H9 (cell line): Measurements from ENCODE around the gene ARHGAP26. TPM values are rescaled to one million over a fixed set of nuclear protein-coding genes. Genes with fewer than 3 reads are reported as not detected.
A peak's percentile ranks its signal among the peaks of the same experiment; 100 is the strongest.

Experiments used
- DNase-seq: peaks from one replicate; pipeline ENCODE4 v3.0.0-alpha.2; 2017
- H2AFZ ChIP-seq: one replicate; pipeline ENCODE4 v1.6.1; 2013; ENCODE audit warnings: mild to moderate bottlenecking, low read length, control low read depth, moderate library complexity
- H2AK5ac ChIP-seq: 2 replicates; pipeline ENCODE4 v1.6.1; 2013; ENCODE audit warnings: low read length, control low read depth, mixed read lengths; ENCODE audit not compliant: insufficient read length
- H2BK120ac ChIP-seq: one replicate; pipeline ENCODE4 v1.6.1; 2013; ENCODE audit warnings: low read depth, mild to moderate bottlenecking, low read length, control low read depth, inconsistent platforms; ENCODE audit not compliant: poor library complexity, severe bottlenecking
- H2BK12ac ChIP-seq: 2 replicates; pipeline ENCODE4 v1.6.1; 2013; ENCODE audit warnings: low read length, control low read depth, mixed read lengths, low read depth; ENCODE audit not compliant: insufficient read length
- H2BK15ac ChIP-seq: 2 replicates; pipeline ENCODE4 v1.6.1; 2013; ENCODE audit warnings: low read depth, low read length, control low read depth
- H2BK20ac ChIP-seq: one replicate; pipeline ENCODE4 v1.6.1; 2013; ENCODE audit warnings: low read depth, mild to moderate bottlenecking, low read length, control low read depth, inconsistent platforms; ENCODE audit not compliant: poor library complexity, severe bottlenecking
- H2BK5ac ChIP-seq: 2 replicates; pipeline ENCODE4 v1.6.1; 2013; ENCODE audit warnings: low read length, control low read depth, mixed read lengths; ENCODE audit not compliant: insufficient read length
- H3K14ac ChIP-seq: 2 replicates; pipeline ENCODE4 v1.6.1; 2013; ENCODE audit warnings: low read length, control low read depth; ENCODE audit not compliant: insufficient read depth
- H3K18ac ChIP-seq: 2 replicates; pipeline ENCODE4 v1.6.1; 2013; ENCODE audit warnings: low read depth, mild to moderate bottlenecking, mixed read lengths, low read length, control low read depth; ENCODE audit not compliant: insufficient read length
- H3K23ac ChIP-seq: 2 replicates; pipeline ENCODE4 v1.6.1; 2013; ENCODE audit warnings: low read length, control low read depth, mixed read lengths, low read depth; ENCODE audit not compliant: insufficient read length
- H3K23me2 ChIP-seq: 2 replicates; pipeline ENCODE4 v1.6.1; 2013; ENCODE audit warnings: low read depth, mild to moderate bottlenecking, mixed read lengths, low read length, control low read depth; ENCODE audit not compliant: insufficient read length, poor library complexity, severe bottlenecking
- H3K27ac ChIP-seq: 2 replicates; pipeline ENCODE4 v1.5.1; 2013; ENCODE audit warnings: low read length, control low read depth, mixed read lengths, low read depth; ENCODE audit not compliant: insufficient read length
- H3K27me3 ChIP-seq: 2 replicates; pipeline ENCODE4 v1.6.1; 2013; ENCODE audit warnings: low read length, control low read depth, inconsistent platforms; ENCODE audit not compliant: insufficient read depth
- H3K4ac ChIP-seq: 2 replicates; pipeline ENCODE4 v1.6.1; 2013; ENCODE audit warnings: low read depth, mild to moderate bottlenecking, control low read depth, inconsistent platforms, low read length, moderate library complexity
- H3K4me1 ChIP-seq: 2 replicates; pipeline ENCODE4 v1.6.1; 2013; ENCODE audit warnings: low read length, control low read depth, inconsistent platforms; ENCODE audit not compliant: insufficient read depth
- H3K4me2 ChIP-seq: 2 replicates; pipeline ENCODE4 v1.6.1; 2013; ENCODE audit warnings: low read length, control low read depth, mixed read lengths; ENCODE audit not compliant: insufficient read length, insufficient read depth
- H3K56ac ChIP-seq: 2 replicates; pipeline ENCODE4 v1.6.1; 2013; ENCODE audit warnings: low read depth, mild to moderate bottlenecking, mixed read lengths, low read length, control low read depth; ENCODE audit not compliant: insufficient read length
- H3K79me1 ChIP-seq: 2 replicates; pipeline ENCODE4 v1.6.1; 2013; ENCODE audit warnings: low read depth, mild to moderate bottlenecking, moderate library complexity, low read length, control low read depth, inconsistent platforms; ENCODE audit not compliant: insufficient read depth, poor library complexity, severe bottlenecking
- H3K79me2 ChIP-seq: 2 replicates; pipeline ENCODE4 v1.6.1; 2013; ENCODE audit warnings: low read length, control low read depth, inconsistent platforms; ENCODE audit not compliant: insufficient read depth
- H3K9ac ChIP-seq: 2 replicates; pipeline ENCODE4 v1.6.1; 2013; ENCODE audit warnings: low read length, control low read depth, mixed read lengths; ENCODE audit not compliant: insufficient read length; ENCODE audit errors: extremely low read depth
- H3K9me3 ChIP-seq: one replicate; pipeline ENCODE4 v1.6.1; 2013; ENCODE audit warnings: low read depth, low read length, inconsistent platforms; ENCODE audit not compliant: control insufficient read depth
- H3T11ph ChIP-seq: one replicate; pipeline ENCODE4 v1.6.1; 2013; ENCODE audit warnings: mild to moderate bottlenecking, low read length, control low read depth, inconsistent platforms
- H4K20me1 ChIP-seq: one replicate; pipeline ENCODE4 v1.6.1; 2013; ENCODE audit not compliant: control insufficient read depth, insufficient read length, insufficient read depth
- H4K5ac ChIP-seq: 2 replicates; pipeline ENCODE4 v1.6.1; 2013; ENCODE audit warnings: low read depth, mild to moderate bottlenecking, mixed read lengths, low read length, control low read depth; ENCODE audit not compliant: insufficient read length
- H4K8ac ChIP-seq: replicated peaks from 2 replicates; pipeline ENCODE4 v1.6.1; 2013; ENCODE audit warnings: low read length, control low read depth, mixed read lengths, low read depth; ENCODE audit not compliant: insufficient read length
- H4K91ac ChIP-seq: 2 replicates; pipeline ENCODE4 v1.6.1; 2013; ENCODE audit warnings: low read depth, mild to moderate bottlenecking, moderate library complexity, mixed read lengths, low read length, control low read depth; ENCODE audit not compliant: insufficient read length
- H3K27ac Mint-ChIP-seq, 3 experiments: 2 replicates in 2 of 3; 3 replicates in 1 of 3; pipeline ENCODE4 v1.8.0; 2020 to 2021; ENCODE audit warnings: mixed read lengths in 3 of 3, mild to moderate bottlenecking in 1 of 3, moderate library complexity in 1 of 3
- H3K27me3 Mint-ChIP-seq: 2 replicates; pipeline ENCODE4 v1.8.0; 2021; ENCODE audit warnings: low read depth, mild to moderate bottlenecking, moderate library complexity, mixed read lengths
- H3K36me3 Mint-ChIP-seq, 3 experiments: 2 replicates in 2 of 3; 3 replicates in 1 of 3; pipeline ENCODE4 v1.8.0; 2020 to 2021; ENCODE audit warnings: low read depth in 3 of 3, mixed read lengths in 3 of 3; ENCODE audit not compliant: insufficient read depth in 1 of 3
- H3K4me1 Mint-ChIP-seq, 2 experiments: 2 replicates each; pipeline ENCODE4 v1.8.0; 2020; ENCODE audit warnings: mixed read lengths in 2 of 2
- H3K4me3 Mint-ChIP-seq, 2 experiments: 2 replicates in 1 of 2; 3 replicates in 1 of 2; pipeline ENCODE4 v1.8.0; 2020 to 2021; ENCODE audit warnings: mild to moderate bottlenecking in 2 of 2, mixed read lengths in 2 of 2, moderate library complexity in 1 of 2
- H3K9me3 Mint-ChIP-seq, 2 experiments: 2 replicates in 1 of 2; 3 replicates in 1 of 2; pipeline ENCODE4 v1.8.0; 2020; ENCODE audit warnings: mild to moderate bottlenecking in 2 of 2, mixed read lengths in 2 of 2, moderate library complexity in 1 of 2
- WGBS: extraction: QIAGEN DNeasy Blood & Tissue Kit; methylation state at CpG from one replicate; pipeline ENCODE4 v1.1.7; 2013; ENCODE audit warnings: missing lambda C conversion rate, low lambda C conversion rate, mixed read lengths; ENCODE audit not compliant: insufficient read length; ENCODE audit errors: extremely low coverage; 5-methylcytosine and 5-hydroxymethylcytosine counted together
- total RNA-seq: library from RNA; stranded (reverse); gene quantifications from 2 replicates; pipeline ENCODE4 v1.2.1, GENCODE V29; 2021
- TF ChIP-seq, protein P1 (sequence below): fragments of 200-600 bp; sonication (generic); conservative IDR thresholded peaks from 3 replicates; pipeline ENCODE4 v1.8.0; 2021; ENCODE audit warnings: antibody characterized with exemption, mild to moderate bottlenecking

Gene ARHGAP26
- total RNA-seq, 1 experiment from 2014 or later: 13.8 TPM

DNA sequence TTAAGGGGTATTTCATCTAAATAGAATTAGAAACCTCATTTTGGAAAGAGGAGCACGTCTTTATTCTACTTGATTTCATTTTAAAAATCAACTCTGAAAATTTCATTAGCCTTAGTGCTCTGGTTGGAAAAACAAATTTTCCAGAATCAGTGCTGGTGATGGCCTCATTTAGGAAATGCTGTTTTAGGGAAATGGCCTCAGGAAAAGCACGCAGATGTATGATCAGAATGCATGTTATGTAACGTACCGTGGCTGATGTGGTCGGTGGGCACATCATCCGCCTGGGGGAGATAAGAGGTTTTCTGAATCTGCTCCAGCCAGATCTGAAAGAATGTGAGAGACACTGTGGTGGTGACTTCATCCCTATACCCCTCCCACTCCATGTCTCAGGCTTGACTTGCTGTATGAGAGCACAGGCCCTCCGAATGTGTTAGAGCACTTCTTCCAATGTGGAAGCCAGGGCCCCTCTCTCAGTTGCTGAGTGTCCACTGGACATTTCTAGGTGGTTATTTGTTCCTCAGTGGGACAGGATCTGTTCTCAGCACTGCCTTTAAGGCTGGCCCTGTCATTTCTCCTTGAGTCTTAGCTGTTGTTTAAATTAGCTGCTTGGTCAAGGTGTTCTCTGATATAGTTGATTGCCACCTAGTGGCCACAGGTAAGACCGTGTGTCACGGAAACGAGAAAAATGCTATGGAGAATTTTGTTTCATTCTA is 96.5 kb downstream of the ARHGAP26 start:
- H3K4me3 Mint-ChIP-seq: 0 out of 5 replicates have a peak overlapping the region, but pooled peaks of 1 of the 2 experiments have one; percentile 7
- H3K79me2 ChIP-seq: no peaks in the 10 kb centered on the region
- no peak overlapping the region for H3K9ac ChIP-seq
- peaks cover 60 to 63% of the 10 kb centered on the region in 2 experiments for H3K4me1 Mint-ChIP-seq
- no peak overlapping the region for H2BK120ac ChIP-seq
- H3K9me3 Mint-ChIP-seq: no peaks in the 10 kb centered on the region
- H3K27me3 ChIP-seq: no peaks in the 10 kb centered on the region
- H4K8ac ChIP-seq: no peak overlapping the region
- no peak overlapping the region for H3K56ac ChIP-seq
- H3K18ac ChIP-seq: no peak overlapping the region
- no peaks in the 10 kb centered on the region for H3K23me2 ChIP-seq
- no peak overlapping the region for H2BK5ac ChIP-seq
- no peak overlapping the region for H4K91ac ChIP-seq
- no peak overlapping the region for H3K4me2 ChIP-seq
- H3K4ac ChIP-seq: no peak overlapping the region
- no peaks in the 10 kb centered on the region for H3K36me3 Mint-ChIP-seq
- H3K4me1 ChIP-seq: peaks cover 24% of the 10 kb centered on the region
- H3K14ac ChIP-seq: no peak overlapping the region
- H2AK5ac ChIP-seq: no peak overlapping the region
- H3K23ac ChIP-seq: no peak overlapping the region
- no peak overlapping the region for H2AFZ ChIP-seq
- H2BK20ac ChIP-seq: no peak overlapping the region
- H4K5ac ChIP-seq: no peak overlapping the region
- H3K9me3 ChIP-seq: no peaks in the 10 kb centered on the region
- WGBS: no CpG with 5 or more reads among the region's 10 CpGs
- H2BK15ac ChIP-seq: no peak overlapping the region
- H3K27me3 Mint-ChIP-seq: no peaks in the 10 kb centered on the region
- no peak overlapping the region for H2BK12ac ChIP-seq
- DNase-seq: peak; percentile 69
- H3K27ac ChIP-seq: no peak overlapping the region
- no peak overlapping the region for H3T11ph ChIP-seq
- H4K20me1 ChIP-seq: no peaks in the 10 kb centered on the region
- H3K79me1 ChIP-seq: no peaks in the 10 kb centered on the region
- TF ChIP-seq, protein P1, sequence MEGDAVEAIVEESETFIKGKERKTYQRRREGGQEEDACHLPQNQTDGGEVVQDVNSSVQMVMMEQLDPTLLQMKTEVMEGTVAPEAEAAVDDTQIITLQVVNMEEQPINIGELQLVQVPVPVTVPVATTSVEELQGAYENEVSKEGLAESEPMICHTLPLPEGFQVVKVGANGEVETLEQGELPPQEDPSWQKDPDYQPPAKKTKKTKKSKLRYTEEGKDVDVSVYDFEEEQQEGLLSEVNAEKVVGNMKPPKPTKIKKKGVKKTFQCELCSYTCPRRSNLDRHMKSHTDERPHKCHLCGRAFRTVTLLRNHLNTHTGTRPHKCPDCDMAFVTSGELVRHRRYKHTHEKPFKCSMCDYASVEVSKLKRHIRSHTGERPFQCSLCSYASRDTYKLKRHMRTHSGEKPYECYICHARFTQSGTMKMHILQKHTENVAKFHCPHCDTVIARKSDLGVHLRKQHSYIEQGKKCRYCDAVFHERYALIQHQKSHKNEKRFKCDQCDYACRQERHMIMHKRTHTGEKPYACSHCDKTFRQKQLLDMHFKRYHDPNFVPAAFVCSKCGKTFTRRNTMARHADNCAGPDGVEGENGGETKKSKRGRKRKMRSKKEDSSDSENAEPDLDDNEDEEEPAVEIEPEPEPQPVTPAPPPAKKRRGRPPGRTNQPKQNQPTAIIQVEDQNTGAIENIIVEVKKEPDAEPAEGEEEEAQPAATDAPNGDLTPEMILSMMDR: peak; percentile 78
- peak overlapping the region; percentile 2 to 85 (median 6); a peak in 4 of 7 replicates for H3K27ac Mint-ChIP-seq
